Esophagus squamous epithelium (tissue), 4 donors: ENCODE data around the gene JPH4.

Source experiments
- CTCF ChIP-seq, 6 experiments: fragments of 450-650 bp in 4 of 6; fragments of 200-600 bp in 2 of 6; sonication (generic) in 2 of 6; IDR thresholded peaks; one replicate each; pipeline ENCODE4 v1.5.1; 2016 to 2019; ENCODE audit warnings: antibody characterized with exemption in 6 of 6, mild to moderate bottlenecking in 4 of 6, moderate library complexity in 4 of 6
- POLR2A ChIP-seq, 4 donors: fragments of 450-650 bp; IDR thresholded peaks; one replicate each; pipeline ENCODE4 v1.6.1; 2017; ENCODE audit warnings: antibody characterized with exemption in 4 of 4, mild to moderate bottlenecking in 4 of 4, moderate library complexity in 3 of 4

GRCh38 chr14:23520899-23521533 is 57.6 kb downstream of the JPH4 start:
- TF ChIP-seq CTCF (IDR thresholded peaks at IDR 0.05) (no peak), POLR2A (IDR thresholded peaks at IDR 0.05) (no peak)
